MM.1S (cell line): ENCODE data around the gene CRISP1.

Experiments used
- CTCF ChIP-seq: fragments of 300-600 bp; sonication (generic); IDR thresholded peaks from 2 replicates; pipeline ENCODE4 v1.5.1; 2016; ENCODE audit warnings: antibody characterized with exemption, low read length, mixed read lengths
- EZH2phosphoT487 ChIP-seq: fragments of 300-600 bp; sonication (generic); IDR thresholded peaks from 2 replicates; pipeline ENCODE4 v1.6.1; 2018; ENCODE audit warnings: antibody characterized with exemption, low read length

- no peak for TF ChIP-seq CTCF
- TF ChIP-seq EZH2phosphoT487 = no peak
Measured at GRCh38 chr6:49841424-49841823, 24.9 kb downstream of the CRISP1 start.
